Hypothalamus (tissue), 51 donors: ENCODE measurements around the gene MYL6B.
"Not testable (repeated sequence)": the region's sequence is repeated elsewhere in the genome, so short reads cannot be mapped to it uniquely, and the experiment has no call there.

Source experiments
- DNase-seq, 51 donors: peaks; one replicate each; lab custom pipeline; 2025; lab: John Stamatoyannopoulos, UW

Gene MYL6B

DNA sequence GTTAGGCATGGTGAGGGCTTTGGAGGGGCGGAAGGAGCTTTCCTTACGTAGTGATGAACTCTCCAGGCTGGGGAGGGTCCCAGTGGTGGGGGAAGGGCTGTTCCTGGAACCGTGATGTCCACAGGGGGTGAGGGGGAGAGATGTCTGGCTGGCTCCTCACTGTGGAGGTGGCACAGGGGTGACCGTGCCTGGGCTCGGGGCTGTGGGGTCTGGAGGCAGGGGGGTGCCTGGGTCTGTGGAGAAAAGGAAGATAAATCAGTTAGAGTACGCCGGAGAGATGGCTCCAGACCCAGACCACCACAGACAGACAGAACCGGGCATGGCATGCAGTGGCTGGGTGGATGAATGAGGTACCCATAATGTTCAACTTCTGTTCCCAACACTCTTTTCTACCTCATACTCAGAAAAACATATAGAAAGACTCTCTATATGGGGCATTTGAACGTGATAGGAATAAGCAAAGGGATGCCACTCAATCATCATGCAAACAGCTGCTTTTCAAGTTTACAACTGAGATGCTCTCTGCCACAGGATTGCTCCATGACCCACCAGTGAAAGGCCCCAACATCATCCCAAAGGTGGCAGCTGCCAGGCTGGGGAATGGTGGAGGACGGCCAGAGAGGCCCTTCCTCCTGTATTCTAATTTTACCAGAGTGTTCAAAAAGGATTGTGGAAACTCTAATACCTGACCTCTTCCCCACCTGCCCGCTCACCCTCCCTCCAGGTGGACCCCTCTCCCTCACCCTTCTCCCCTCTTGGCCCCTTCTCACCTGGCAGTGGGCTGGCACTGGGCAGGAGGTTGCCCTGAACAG is 11.4 kb downstream of the MYL6B start:
- no peak for DNase-seq

GRCh38 chr12:56164345-56164729 is 11.9 kb downstream of the MYL6B start:
- no peak for DNase-seq

DNA sequence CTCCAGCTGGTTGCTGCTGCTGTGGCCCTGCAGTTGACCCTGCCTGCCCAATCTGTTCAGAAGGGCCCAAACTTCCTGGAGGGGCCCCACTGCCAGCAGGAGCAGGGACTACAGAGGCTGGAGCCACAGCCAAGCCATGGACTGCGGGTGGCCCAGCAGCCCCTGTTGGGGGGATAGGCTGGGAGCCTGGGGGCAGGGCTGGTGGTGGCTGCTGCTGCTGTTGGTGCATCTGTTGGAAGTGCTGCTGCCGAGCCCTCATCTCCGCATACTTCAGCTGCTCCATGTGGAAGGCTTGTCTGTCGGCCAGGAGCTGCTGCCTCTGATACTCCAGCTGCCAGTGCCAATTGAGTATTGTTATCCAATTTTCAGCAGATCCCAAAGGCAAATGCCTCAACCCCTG is 13.0 kb downstream of the MYL6B start:
- DNase-seq, result no peak

DNA sequence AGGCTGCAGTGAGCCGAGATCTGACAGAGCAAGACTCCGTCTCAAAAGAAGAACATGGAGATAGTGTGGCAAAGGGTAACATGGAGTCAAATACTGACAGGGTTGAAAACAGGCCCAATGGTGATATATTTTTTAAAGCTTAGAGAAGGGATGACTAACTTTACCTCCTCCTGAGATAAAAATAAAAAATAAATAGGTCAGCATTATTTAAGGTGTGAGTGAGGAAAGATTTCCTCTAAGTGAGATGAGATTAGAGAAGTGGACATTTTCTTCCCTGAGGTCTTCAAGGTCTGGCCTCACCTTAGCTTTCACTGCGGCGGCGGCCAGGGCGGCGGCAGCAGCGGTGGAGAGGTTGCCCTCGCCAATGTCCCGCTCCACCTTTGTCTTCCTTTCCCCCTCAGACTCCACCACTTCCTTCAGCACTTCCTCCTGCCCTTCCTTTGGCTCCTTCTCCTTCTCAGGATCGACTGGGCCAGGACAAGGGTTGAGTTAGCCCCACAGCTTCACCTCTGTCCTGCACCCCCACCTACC is 16.9 kb downstream of the MYL6B start:
- DNase-seq, result no peak

- DNase-seq, result no peak
Measured at GRCh38 chr12:56172839-56173238, 20.5 kb downstream of the MYL6B start.

DNA sequence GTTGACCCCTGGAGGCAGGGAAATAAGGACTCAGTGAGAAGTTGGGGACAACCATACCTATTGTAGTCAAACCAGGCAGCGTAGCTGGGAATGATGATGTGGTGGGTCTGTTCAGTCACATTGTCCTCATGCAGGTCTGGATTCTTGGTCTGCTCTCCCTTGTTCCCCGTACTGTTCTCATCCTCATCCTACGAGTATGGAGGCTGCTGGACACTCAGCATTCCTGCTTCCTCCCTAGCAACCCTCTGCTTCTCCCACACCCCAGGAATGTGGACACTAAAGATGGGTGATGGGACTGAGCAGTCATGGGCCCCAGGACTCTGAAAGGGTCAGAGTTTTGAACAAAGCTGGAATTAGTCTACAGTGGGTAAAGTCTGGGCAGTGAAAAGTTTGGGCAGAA is 26.0 kb downstream of the MYL6B start:
- no peak for DNase-seq

DNA sequence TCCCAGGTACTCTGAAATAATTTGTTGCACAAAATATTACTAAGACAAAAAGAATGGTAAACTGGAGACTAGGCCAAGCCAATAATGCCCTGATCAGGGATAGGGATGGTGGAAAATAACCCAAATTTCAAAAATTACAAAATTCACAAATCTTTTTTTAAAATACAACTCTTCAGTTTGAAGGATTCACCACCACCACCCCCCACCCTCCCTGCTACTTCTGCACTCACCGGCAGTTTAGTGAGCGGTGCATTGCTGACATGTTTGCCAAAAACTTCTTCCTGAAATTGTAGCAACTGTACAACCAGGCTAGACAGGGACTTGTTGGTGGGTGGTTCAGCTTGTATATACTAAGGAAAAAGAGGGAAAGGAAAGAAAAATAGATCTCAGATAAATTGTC is 34.6 kb downstream of the MYL6B start:
- DNase-seq, result no peak

DNA sequence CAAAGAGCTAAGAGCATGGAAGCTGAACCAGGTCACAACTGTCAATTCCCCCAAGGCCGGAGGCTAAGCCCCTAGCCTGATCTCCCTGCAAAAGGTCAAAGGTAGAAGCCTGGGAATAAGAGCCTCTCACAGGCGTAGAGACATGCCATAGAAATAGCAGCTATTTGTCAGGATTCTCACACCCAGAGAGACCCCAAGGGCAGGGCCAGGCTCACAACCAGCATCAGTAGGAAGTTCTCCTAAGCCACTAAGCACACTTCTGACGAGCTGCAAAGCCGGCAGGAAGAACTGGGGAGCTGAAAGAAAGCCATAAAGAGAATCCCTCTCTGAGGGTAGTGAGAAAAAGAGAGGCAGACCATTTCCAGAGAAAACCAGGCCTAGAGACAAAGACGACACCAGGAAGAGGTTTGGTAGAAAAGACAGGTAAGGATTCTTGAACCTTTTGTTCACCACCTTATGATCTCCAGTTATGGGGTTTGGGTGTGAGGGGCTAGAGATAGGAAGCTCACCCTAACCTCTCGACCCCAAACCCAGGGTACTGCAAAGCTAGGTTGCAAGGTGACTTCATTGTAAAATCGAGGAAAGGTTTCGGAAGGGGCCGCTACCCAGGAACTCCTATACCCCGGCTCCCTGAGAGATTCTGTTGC is 35.9 kb downstream of the MYL6B start:
- DNase-seq, result peak in 3 of 51 donors; percentile 3 to 38 (median 9)

GRCh38 chr12:56188778-56189098 is 36.4 kb downstream of the MYL6B start:
- peak in 10 of 51 donors; percentile 18 to 60 (median 39) for DNase-seq

DNA sequence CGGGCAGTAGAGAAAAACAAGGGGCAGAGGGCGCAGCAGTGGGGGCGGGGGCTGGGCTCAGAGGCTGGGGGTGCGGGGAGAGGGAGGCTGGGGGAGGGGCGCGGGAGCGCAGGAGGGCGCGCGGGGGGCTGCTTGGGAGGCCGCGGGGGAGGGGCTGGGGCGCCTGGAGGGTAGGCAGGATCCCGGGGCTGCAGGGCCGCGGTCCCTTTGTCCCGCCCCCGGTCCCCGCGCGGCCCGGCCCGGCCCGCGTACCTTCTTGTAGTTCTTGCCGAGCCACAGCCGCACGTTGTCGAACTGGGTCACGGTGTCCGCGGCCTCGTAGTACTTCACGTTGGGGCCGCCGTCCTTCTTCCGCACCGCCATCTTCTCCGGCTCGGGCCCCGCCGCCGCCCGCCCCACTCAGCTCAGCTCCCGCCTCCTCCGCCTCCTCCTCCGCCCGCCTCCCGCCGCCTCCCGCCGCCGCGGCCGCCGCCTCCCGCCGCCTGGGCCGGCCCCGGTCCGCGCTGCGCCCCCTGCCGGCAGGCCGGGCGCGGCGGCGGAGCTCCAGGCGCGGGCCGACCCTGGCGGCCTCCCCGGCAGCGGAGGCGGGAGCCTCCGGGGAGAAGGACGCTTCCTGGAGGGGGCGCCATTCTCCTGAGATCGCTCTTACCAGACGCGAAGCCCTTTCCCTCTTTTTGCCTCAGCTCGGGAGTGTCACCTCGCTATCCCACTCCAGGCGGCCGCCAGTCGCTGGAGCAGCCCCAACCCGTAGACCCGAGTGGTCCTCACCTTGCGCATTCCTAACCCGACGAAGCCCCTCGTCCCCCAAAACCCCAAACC is 36.9 kb downstream of the MYL6B start, which contains the start of gene SMARCC2:
TSS of gene SMARCC2 (minus strand) at position 385 of the 819 bp plus-strand sequence. CDS start at position 363, 22 bp downstream.
- DNase-seq, result peak in 50 of 51 donors; percentile 23 to 85 (median 69)

DNA sequence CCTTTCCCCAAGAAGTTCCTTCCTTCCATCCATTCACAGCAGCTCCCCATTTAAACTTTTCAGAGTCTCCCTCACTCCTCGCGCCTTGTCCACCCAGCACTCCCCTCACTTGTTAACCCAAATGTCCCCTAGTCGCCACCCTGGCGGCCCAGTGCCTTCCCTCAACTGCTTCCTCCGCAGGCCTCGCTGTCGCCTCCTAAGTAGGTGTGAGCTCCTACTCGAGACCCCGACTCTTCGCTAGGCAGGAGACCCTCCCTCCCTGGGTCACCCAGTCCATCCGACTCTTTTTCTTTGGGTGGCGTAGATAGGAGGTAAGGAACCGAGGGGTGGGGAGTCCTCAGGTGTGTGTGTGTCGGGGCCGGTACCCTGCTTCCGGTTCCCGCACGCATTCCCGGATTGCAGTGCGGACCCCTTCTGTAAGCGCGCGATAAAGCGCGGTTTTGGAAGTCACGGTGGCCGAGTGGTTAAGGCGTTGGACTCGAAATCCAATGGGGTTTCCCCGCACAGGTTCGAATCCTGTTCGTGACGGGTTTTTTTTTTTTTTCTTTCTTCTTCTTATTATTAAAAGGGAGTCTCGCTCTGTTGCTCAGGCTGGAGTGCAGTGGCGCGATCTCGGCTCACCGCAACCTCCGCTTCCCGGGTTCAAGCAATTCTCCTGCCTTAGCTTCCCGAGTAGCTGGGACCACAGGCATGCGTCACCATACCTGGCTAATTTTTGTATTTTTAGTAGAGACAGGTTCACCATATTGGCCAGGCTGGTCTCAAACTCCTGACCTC is 37.7 kb downstream of the MYL6B start:
- peak; percentile 31 to 88 (median 65) for DNase-seq

- DNase-seq, result peak in 1 of 51 donors; percentile 34
Measured at GRCh38 chr12:56190695-56191155, 38.3 kb downstream of the MYL6B start.

- DNase-seq, result no peak
Measured at GRCh38 chr12:56192582-56192981, 40.2 kb downstream of the MYL6B start.

- DNase-seq, result peak in 34 of 51 donors; percentile 1 to 77 (median 35)
Measured at GRCh38 chr12:56193025-56193578, 40.7 kb downstream of the MYL6B start.

- not testable (repeated sequence) for DNase-seq
Measured at GRCh38 chr12:56196818-56197550, 44.6 kb downstream of the MYL6B start.

DNA sequence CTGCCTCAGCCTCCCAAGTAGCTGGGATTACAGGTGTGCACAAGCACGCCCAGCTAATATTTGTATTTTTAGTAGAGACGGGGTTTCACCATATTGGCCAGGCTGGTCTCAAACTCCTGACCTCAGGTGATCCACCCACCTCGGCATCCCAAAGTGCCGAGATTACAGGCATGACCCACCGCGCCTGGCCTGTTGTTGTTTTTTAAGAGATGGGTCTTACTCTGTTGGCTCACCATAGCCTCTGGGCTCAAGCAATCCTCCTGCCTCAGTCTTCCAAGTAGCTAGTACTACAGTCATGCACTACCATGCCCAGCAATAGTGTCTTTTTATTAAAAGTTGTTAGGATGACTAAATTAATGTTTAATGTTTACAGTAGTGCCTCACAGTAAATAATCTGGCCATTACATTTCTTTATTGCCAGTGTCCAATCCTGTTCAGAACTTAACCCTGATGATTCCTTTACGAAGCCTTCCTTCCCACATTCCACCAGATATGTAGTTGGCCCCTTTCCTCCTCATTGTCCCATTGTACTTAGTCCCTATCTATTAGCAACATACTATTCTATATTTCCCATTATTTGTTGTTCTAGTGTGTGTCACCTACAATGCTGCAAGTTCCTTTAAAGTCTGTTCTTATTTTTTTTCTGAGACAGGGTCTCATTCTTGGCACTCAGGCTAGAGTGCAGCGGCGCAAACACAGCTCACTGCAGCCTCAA is 45.7 kb downstream of the MYL6B start:
- no peak for DNase-seq

DNA sequence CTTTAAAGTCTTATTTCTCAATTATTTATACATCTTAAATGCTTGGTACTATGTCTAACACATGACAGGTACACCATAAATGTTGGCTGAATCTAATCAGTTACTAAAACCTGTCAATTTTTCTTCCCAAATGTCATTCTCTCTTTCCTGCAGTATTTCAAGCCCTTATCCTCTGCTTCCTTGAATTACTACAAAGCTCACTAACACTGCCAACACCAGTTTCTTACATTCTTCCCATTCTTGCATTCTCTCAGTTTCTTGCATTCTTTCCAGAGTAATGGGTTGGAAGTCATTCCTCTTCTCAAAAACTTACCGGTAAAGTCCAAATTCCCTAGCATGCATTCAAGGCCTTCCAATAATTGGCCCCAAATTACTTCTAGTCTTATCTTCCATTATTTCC is 46.4 kb downstream of the MYL6B start:
- no peak for DNase-seq

DNA sequence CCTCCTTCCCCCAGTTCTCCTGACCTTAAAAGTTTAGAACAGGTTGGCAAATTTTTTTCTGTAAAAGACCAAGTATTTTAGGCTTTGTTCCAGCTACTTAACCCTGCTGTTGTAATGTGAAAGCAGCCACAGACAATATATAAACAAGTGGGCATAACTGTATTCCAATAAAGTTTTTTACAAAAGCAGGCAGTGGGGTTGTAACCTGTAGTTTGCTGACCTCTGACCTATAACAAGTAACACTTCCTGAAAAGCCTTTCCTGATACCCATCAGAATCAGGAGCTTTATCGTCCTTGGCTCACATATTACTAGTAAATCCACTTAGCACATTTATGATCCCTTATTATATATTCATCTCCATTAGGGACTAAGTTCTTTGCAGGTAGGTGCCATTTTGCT is 50.0 kb downstream of the MYL6B start:
- DNase-seq, result no peak
